T-helper 1 cell treated with Interleukin-12 subunit alpha and Interleukin-12 subunit beta and Interleukin-4 antibody, amounts not matched to agents 30 ng/mL and 1 ng/mL, for 36 hours (primary cell): ENCODE data around the gene LTBP2. TPM values are rescaled to one million over a fixed set of nuclear protein-coding genes. Genes with fewer than 3 reads are reported as not detected.

Source experiments
- intact Hi-C: fragments of 100-400 bp; cut with micrococcal nuclease; formaldehyde crosslinking; loops from one replicate; pipeline ENCODE4 v1.15.1; 2024
- total RNA-seq: library from RNA; stranded (reverse); gene quantifications from 2 replicates; pipeline ENCODE4 v1.2.3, GENCODE V29; 2022

The LTBP2 gene
- total RNA-seq, 1 donor from 2014 or later = 0.83 TPM

GRCh38 chr14:74575507-74575906 lies 36.5 kb downstream of the LTBP2 start:
- intact Hi-C loops = no loop called here

- intact Hi-C loops = loop anchor here (5.0 kb wide), 1 partner anchor 43 kb away; no protein-coding TSS in a partner anchor
Observed at GRCh38 chr14:74574706-74575105, 37.3 kb downstream of the LTBP2 start.

GRCh38 chr14:74574090-74574433 lies 38.0 kb downstream of the LTBP2 start:
- intact Hi-C loops = loop anchor here (5.0 kb wide), 1 partner anchor 43 kb away; no protein-coding TSS in a partner anchor

- intact Hi-C loops = loop anchor here (5.0 kb wide), 1 partner anchor 44 kb away; no protein-coding TSS in a partner anchor
Observed at GRCh38 chr14:74573421-74574089, 38.5 kb downstream of the LTBP2 start.

- intact Hi-C loops = loop anchor here (5.0 kb wide), 1 partner anchor 44 kb away; no protein-coding TSS in a partner anchor
Observed at GRCh38 chr14:74572726-74573301, 39.2 kb downstream of the LTBP2 start.

- intact Hi-C loops = loop anchor here (5.0 kb wide), 1 partner anchor 45 kb away; no protein-coding TSS in a partner anchor
Observed at GRCh38 chr14:74571901-74572725, 39.9 kb downstream of the LTBP2 start.

- intact Hi-C loops = loop anchor here (5.0 kb wide), 1 partner anchor 46 kb away; no protein-coding TSS in a partner anchor
Observed at GRCh38 chr14:74571441-74571841, 40.6 kb downstream of the LTBP2 start.

GRCh38 chr14:74570696-74571095 lies 41.3 kb downstream of the LTBP2 start:
- intact Hi-C loops = loop anchor here (5.0 kb wide), 1 partner anchor 47 kb away; no protein-coding TSS in a partner anchor

- intact Hi-C loops = loop anchor here (5.0 kb wide), 1 partner anchor 47 kb away; no protein-coding TSS in a partner anchor
Observed at GRCh38 chr14:74569806-74570591, 42.0 kb downstream of the LTBP2 start.

- intact Hi-C loops = no loop called here
Observed at GRCh38 chr14:74569387-74569786, 42.6 kb downstream of the LTBP2 start.

GRCh38 chr14:74568911-74569310 lies 43.1 kb downstream of the LTBP2 start:
- intact Hi-C loops = no loop called here

GRCh38 chr14:74568380-74568649 lies 43.7 kb downstream of the LTBP2 start:
- intact Hi-C loops = no loop called here

GRCh38 chr14:74567646-74568379 lies 44.2 kb downstream of the LTBP2 start:
- intact Hi-C loops = no loop called here

GRCh38 chr14:74567219-74567618 lies 44.8 kb downstream of the LTBP2 start:
- intact Hi-C loops = no loop called here

- intact Hi-C loops = no loop called here
Observed at GRCh38 chr14:74566174-74567141, 45.6 kb downstream of the LTBP2 start.

GRCh38 chr14:74563586-74564159 lies 48.4 kb downstream of the LTBP2 start:
- intact Hi-C loops = no loop called here

- intact Hi-C loops = no loop called here
Observed at GRCh38 chr14:74563233-74563585, 48.8 kb downstream of the LTBP2 start.

GRCh38 chr14:74562515-74563232 lies 49.4 kb downstream of the LTBP2 start:
- intact Hi-C loops = no loop called here
